Measurements from ENCODE around the gene EIF3D.

GRCh38 chr22:36546932-36547331 is 18.0 kb upstream of the EIF3D start:
- TF ChIP-seq, protein P1, sequence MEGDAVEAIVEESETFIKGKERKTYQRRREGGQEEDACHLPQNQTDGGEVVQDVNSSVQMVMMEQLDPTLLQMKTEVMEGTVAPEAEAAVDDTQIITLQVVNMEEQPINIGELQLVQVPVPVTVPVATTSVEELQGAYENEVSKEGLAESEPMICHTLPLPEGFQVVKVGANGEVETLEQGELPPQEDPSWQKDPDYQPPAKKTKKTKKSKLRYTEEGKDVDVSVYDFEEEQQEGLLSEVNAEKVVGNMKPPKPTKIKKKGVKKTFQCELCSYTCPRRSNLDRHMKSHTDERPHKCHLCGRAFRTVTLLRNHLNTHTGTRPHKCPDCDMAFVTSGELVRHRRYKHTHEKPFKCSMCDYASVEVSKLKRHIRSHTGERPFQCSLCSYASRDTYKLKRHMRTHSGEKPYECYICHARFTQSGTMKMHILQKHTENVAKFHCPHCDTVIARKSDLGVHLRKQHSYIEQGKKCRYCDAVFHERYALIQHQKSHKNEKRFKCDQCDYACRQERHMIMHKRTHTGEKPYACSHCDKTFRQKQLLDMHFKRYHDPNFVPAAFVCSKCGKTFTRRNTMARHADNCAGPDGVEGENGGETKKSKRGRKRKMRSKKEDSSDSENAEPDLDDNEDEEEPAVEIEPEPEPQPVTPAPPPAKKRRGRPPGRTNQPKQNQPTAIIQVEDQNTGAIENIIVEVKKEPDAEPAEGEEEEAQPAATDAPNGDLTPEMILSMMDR (IDR thresholded peaks at IDR 0.05 in 2 of 3, conservative IDR thresholded peaks at IDR 0.05 in 1 of 3; ENCODE audit: borderline replicate concordance in 1 of 3, insufficient read depth in 1 of 3, low read depth in 2 of 3, low read length in 2 of 3) = no peak
- TF ChIP-seq POLR2A (IDR thresholded peaks at IDR 0.05; ENCODE audit: borderline replicate concordance, extremely low read depth, insufficient read depth, insufficient read length) (no peak), JUND (IDR thresholded peaks at IDR 0.05) (peak; percentile 49; the same call in 1 of the 2 replicates), POLR2AphosphoS5 (IDR thresholded peaks at IDR 0.05; ENCODE audit: low read depth, low read length) (no peak)

Measured in HCT116 (cell line).